HepG2 (cell line): ENCODE data around the gene HNRNPF. TPM values are rescaled to one million over a fixed set of nuclear protein-coding genes. Genes with fewer than 3 reads are reported as not detected.

ENCODE experiments used
- AHR ChIP-seq: IDR thresholded peaks from 2 replicates; pipeline ENCODE4 v1.6.1; 2018; ENCODE audit warnings: missing genetic modification reagents, missing compliant biosample characterization
- ARID5B ChIP-seq: IDR thresholded peaks from 2 replicates; pipeline ENCODE4 v1.4.0; 2020; ENCODE audit warnings: mild to moderate bottlenecking, missing genetic modification reagents
- CAMTA2 ChIP-seq: sonication (generic); formaldehyde crosslinking; IDR thresholded peaks from 2 replicates; pipeline ENCODE4 v1.4.0; 2020; ENCODE audit warnings: mild to moderate bottlenecking, missing genetic modification reagents, borderline replicate concordance
- CTCF ChIP-seq: sonication (generic); formaldehyde crosslinking; IDR thresholded peaks from 2 replicates; pipeline ENCODE4 v1.5.0; 2020; ENCODE audit warnings: mild to moderate bottlenecking, missing genetic modification reagents, moderate library complexity
- MXD4 ChIP-seq: IDR thresholded peaks from 2 replicates; pipeline ENCODE4 v1.6.1; 2016; ENCODE audit warnings: mild to moderate bottlenecking, missing biosample characterization, missing genetic modification reagents
- MYC ChIP-seq: sonication (generic); formaldehyde crosslinking; IDR thresholded peaks from 2 replicates; pipeline ENCODE4 v1.9.0; 2021; ENCODE audit warnings: missing genetic modification reagents, borderline replicate concordance
- NRL ChIP-seq: sonication (generic); formaldehyde crosslinking; IDR thresholded peaks from 2 replicates; pipeline ENCODE4 v1.5.0; 2020; ENCODE audit warnings: missing genetic modification reagents, mild to moderate bottlenecking, moderate library complexity, borderline replicate concordance
- RFX1 ChIP-seq: fragments of 450-650 bp; IDR thresholded peaks from 2 replicates; pipeline ENCODE4 v1.6.1; 2017
- USF2 ChIP-seq, 2 experiments: sonication (generic) in 1 of 2; formaldehyde crosslinking in 1 of 2; IDR thresholded peaks; 2 replicates each; pipeline versions ENCODE4 v1.5.1 to v1.6.1; 2011 to 2020; ENCODE audit warnings: borderline replicate concordance in 1 of 2, low read depth in 1 of 2, low read length in 1 of 2, mild to moderate bottlenecking in 1 of 2, missing genetic modification reagents in 1 of 2, moderate library complexity in 1 of 2
- ZFP36L2 ChIP-seq: sonication (generic); formaldehyde crosslinking; IDR thresholded peaks from 2 replicates; pipeline ENCODE4 v1.4.0; 2020; ENCODE audit warnings: missing genetic modification reagents
- ZNF441 ChIP-seq: sonication (generic); formaldehyde crosslinking; IDR thresholded peaks from 2 replicates; pipeline ENCODE4 v1.7.0; 2021; ENCODE audit warnings: missing genetic modification reagents, borderline replicate concordance
- ZNF7 ChIP-seq: IDR thresholded peaks from 2 replicates; pipeline ENCODE4 v1.6.1; 2016; ENCODE audit warnings: missing biosample characterization, missing genetic modification reagents
- polyA plus RNA-seq, 8 experiments: library from polyadenylated mRNA; depleted of rRNA in 3 of 8; stranded (reverse) in 7 of 8; unstranded in 1 of 8; fragments of >200 nt; fragmentation: Illumina TruSeq in 4 of 8; extraction: Trizol in 4 of 8; gene quantifications; 2 replicates each; pipeline versions ENCODE4 v1.2.1 to v1.2.3, GENCODE V29; 2011 to 2016; ENCODE audit warnings: low read depth in 4 of 8, missing spikeins in 1 of 8, mixed read lengths in 1 of 8; ENCODE audit not compliant: insufficient read depth in 1 of 8
- total RNA-seq, 5 experiments: library from RNA; depleted of rRNA; stranded (reverse); fragments of >200 nt; fragmentation: Illumina TruSeq; extraction: Trizol; gene quantifications; 2 replicates each; pipeline ENCODE4 v1.2.3, GENCODE V29; 2016; ENCODE audit warnings: low read depth in 1 of 5

The HNRNPF gene
- total and polyA plus RNA-seq, 2 of the 13 experiments (the other 11 are each of a cell fraction or from before 2014, with no cell fraction given), result 166 to 308 TPM

GRCh38 chr10:43436291-43437140 is 27.5 kb upstream of the HNRNPF start, which contains the start of gene ZNF487 (continued):
- no peak for TF ChIP-seq USF2 (IDR thresholded peaks at IDR 0.05; ENCODE audit: low read depth, low read length)
- peak; percentile 31; the same call in 1 of the 2 replicates for TF ChIP-seq USF2 (CRISPR knock-in tag; IDR thresholded peaks at IDR 0.05; ENCODE audit: borderline replicate concordance)
- peak; percentile 69 for TF ChIP-seq CTCF (CRISPR knock-in tag)
- TF ChIP-seq MXD4 (CRISPR knock-in tag), result peak; percentile 74; the same call in 1 of the 2 replicates
- peak; percentile 80 for TF ChIP-seq AHR (CRISPR knock-in tag)
- TF ChIP-seq CAMTA2 (CRISPR knock-in tag), result peak; percentile 37; the same call in 1 of the 2 replicates
- peak; percentile 69; the same call in 1 of the 2 replicates for TF ChIP-seq ZNF441
- TF ChIP-seq ZNF7, result no peak
- TF ChIP-seq NRL (CRISPR knock-in tag), result peak; percentile 93
- no peak for TF ChIP-seq ZFP36L2
- peak; percentile 35; the same call in 1 of the 2 replicates for TF ChIP-seq ARID5B
- TF ChIP-seq RFX1, result peak; percentile 79
- peak; percentile 87 for TF ChIP-seq MYC (CRISPR knock-in tag)
